MM.1S (cell line): Measurements from ENCODE around the gene SLC11A2.

Experiments used
- DNase-seq: peaks from one replicate; pipeline ENCODE4 v3.0.0-alpha.2; 2015
- H2AFZ ChIP-seq: fragments of 300-600 bp; sonication (generic); 2 replicates; pipeline ENCODE4 v1.6.0; 2016; ENCODE audit warnings: antibody characterized with exemption, low read length
- H3F3A ChIP-seq: fragments of 300-600 bp; sonication (generic); 2 replicates; pipeline ENCODE4 v1.6.1; 2016; ENCODE audit warnings: mild to moderate bottlenecking, antibody characterized with exemption, low read length, moderate library complexity, mixed read lengths; ENCODE audit not compliant: insufficient read depth
- H3K27ac ChIP-seq: fragments of 300-600 bp; sonication (generic); 2 replicates; pipeline ENCODE4 v1.5.1; 2016; ENCODE audit warnings: mild to moderate bottlenecking, low read length
- H3K27me3 ChIP-seq: fragments of 300-600 bp; sonication (generic); replicated peaks from 2 replicates; pipeline ENCODE4 v1.6.0; 2016; ENCODE audit warnings: low read length; ENCODE audit not compliant: insufficient read depth
- H3K36me3 ChIP-seq: fragments of 300-600 bp; sonication (generic); replicated peaks from 2 replicates; pipeline ENCODE4 v1.6.1; 2016; ENCODE audit warnings: mild to moderate bottlenecking, low read length, mixed read lengths; ENCODE audit not compliant: insufficient read depth
- H3K4me1 ChIP-seq: fragments of 300-600 bp; sonication (generic); 2 replicates; pipeline ENCODE4 v1.6.1; 2016; ENCODE audit warnings: low read length, mixed read lengths
- H3K4me2 ChIP-seq: fragments of 300-600 bp; sonication (generic); 2 replicates; pipeline ENCODE4 v1.6.0; 2016; ENCODE audit warnings: low read depth, low read length
- H3K4me3 ChIP-seq: fragments of 300-600 bp; sonication (generic); 2 replicates; pipeline ENCODE4 v1.5.1; 2016; ENCODE audit warnings: low read length, mixed read lengths
- H3K79me2 ChIP-seq: fragments of 300-600 bp; sonication (generic); 2 replicates; pipeline ENCODE4 v1.6.1; 2016; ENCODE audit warnings: mixed run types, low read length, mixed read lengths
- H3K9ac ChIP-seq: fragments of 300-600 bp; sonication (generic); 2 replicates; pipeline ENCODE4 v1.6.1; 2016; ENCODE audit warnings: low read length, mixed read lengths
- H3K9me2 ChIP-seq: fragments of 300-600 bp; sonication (generic); replicated peaks from 2 replicates; pipeline ENCODE4 v1.6.1; 2016; ENCODE audit warnings: mild to moderate bottlenecking, low read length, mixed read lengths; ENCODE audit not compliant: insufficient read depth
- H3K9me3 ChIP-seq: fragments of 300-600 bp; sonication (generic); replicated peaks from 2 replicates; pipeline ENCODE4 v1.6.1; 2016; ENCODE audit warnings: mild to moderate bottlenecking, low read length, mixed read lengths; ENCODE audit not compliant: insufficient read depth
- H4K20me1 ChIP-seq: fragments of 300-600 bp; sonication (generic); 2 replicates; pipeline ENCODE4 v1.6.1; 2016; ENCODE audit warnings: mild to moderate bottlenecking, low read length, moderate library complexity, mixed read lengths; ENCODE audit not compliant: insufficient read depth
- EZH2 ChIP-seq: fragments of 300-600 bp; sonication (generic); optimal IDR thresholded peaks from 2 replicates; pipeline ENCODE3; 2017; ENCODE audit warnings: low read depth, mild to moderate bottlenecking, antibody characterized with exemption, low read length, mixed read lengths
- EZH2phosphoT487 ChIP-seq: fragments of 300-600 bp; sonication (generic); IDR thresholded peaks from 2 replicates; pipeline ENCODE4 v1.6.1; 2018; ENCODE audit warnings: antibody characterized with exemption, low read length
- TF ChIP-seq, protein P1 (sequence below): fragments of 300-600 bp; sonication (generic); IDR thresholded peaks from 2 replicates; pipeline ENCODE4 v1.5.1; 2016; ENCODE audit warnings: antibody characterized with exemption, low read length, mixed read lengths

The SLC11A2 gene

DNA sequence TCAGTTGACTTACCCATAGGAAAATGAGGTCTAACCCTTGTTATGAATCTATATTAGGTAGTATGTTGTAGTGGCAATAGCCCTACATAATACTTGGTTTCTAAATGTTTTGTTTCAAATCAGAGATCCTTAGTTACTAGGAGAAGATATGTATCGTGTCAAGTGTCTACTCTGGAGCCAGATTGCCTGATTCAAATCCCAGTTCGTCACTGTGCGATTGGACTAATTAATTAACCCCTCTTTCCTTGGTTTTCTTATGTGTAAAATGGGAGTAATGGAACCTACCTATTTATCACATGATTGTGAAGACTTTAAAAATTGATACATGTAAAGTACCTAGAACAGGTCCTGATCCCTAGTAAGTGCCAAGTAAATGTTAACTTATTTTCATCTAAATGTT lies 23.3 kb upstream of the SLC11A2 start:
- Histone ChIP-seq H3K9me3 (no peaks in the 10 kb centered on the region), H3K9ac (peak overlapping the region; percentile 86), H3K36me3 (peaks cover 3% of the 10 kb centered on the region; the same call in 1 of the 2 replicates), H3K27me3 (no peaks in the 10 kb centered on the region), H3F3A (peaks cover 10% of the 10 kb centered on the region), H4K20me1 (no peaks in the 10 kb centered on the region), H3K9me2 (no peaks in the 10 kb centered on the region), H2AFZ (no peak overlapping the region), H3K27ac (peak overlapping the region; percentile 80; the same call in 1 of the 2 replicates), H3K79me2 (peaks cover 24% of the 10 kb centered on the region), H3K4me3 (peak overlapping the region; percentile 90), H3K4me1 (peaks cover 10% of the 10 kb centered on the region; the same call in 1 of the 2 replicates), H3K4me2 (peak overlapping the region; percentile 71)
- no peak for DNase-seq
- TF ChIP-seq EZH2phosphoT487 (no peak), EZH2 (no peak)
- TF ChIP-seq, protein P1, sequence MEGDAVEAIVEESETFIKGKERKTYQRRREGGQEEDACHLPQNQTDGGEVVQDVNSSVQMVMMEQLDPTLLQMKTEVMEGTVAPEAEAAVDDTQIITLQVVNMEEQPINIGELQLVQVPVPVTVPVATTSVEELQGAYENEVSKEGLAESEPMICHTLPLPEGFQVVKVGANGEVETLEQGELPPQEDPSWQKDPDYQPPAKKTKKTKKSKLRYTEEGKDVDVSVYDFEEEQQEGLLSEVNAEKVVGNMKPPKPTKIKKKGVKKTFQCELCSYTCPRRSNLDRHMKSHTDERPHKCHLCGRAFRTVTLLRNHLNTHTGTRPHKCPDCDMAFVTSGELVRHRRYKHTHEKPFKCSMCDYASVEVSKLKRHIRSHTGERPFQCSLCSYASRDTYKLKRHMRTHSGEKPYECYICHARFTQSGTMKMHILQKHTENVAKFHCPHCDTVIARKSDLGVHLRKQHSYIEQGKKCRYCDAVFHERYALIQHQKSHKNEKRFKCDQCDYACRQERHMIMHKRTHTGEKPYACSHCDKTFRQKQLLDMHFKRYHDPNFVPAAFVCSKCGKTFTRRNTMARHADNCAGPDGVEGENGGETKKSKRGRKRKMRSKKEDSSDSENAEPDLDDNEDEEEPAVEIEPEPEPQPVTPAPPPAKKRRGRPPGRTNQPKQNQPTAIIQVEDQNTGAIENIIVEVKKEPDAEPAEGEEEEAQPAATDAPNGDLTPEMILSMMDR, result no peak

DNA sequence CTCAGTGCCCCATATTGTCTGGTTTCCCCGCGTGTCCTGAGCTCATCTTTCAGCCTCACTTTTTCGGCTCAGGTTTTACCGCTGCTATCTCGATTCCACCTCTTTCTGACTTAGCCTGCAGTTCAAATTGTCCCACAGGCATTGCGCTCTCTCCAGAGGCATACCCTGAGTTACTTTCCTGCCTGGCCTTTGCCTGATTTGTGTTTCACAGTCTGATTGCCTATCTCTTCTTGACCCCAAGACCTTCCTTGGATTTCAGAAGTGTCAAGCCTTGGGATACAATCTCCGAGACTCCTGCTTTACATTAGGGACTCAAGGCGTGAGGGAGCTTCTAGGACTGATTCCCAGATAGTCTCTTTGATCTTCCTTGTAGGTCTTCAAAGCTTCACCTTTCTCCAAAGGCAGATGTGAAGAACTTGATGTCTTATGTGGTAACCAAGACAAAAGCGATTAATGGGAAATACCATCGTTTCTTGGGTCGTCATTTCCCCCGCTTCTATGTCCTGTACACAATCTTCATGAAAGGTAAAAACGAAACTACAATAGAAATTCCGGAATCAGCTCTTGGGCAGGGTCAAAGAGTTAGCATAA lies 22.6 kb upstream of the SLC11A2 start:
- H3K27ac ChIP-seq, result peak overlapping the region; percentile 80
- DNase-seq, result peak; percentile 71
- no peaks in the 10 kb centered on the region for H3K9me2 ChIP-seq
- H3K4me2 ChIP-seq, result peak overlapping the region; percentile 71
- H3K36me3 ChIP-seq, result no peaks in the 10 kb centered on the region
- H3K27me3 ChIP-seq, result no peaks in the 10 kb centered on the region
- H3K9me3 ChIP-seq, result no peaks in the 10 kb centered on the region
- H3F3A ChIP-seq, result peaks cover 10% of the 10 kb centered on the region
- peaks cover 24% of the 10 kb centered on the region for H3K79me2 ChIP-seq
- H4K20me1 ChIP-seq, result no peaks in the 10 kb centered on the region
- H3K4me1 ChIP-seq, result peaks cover 10% of the 10 kb centered on the region; the same call in 1 of the 2 replicates
- peak overlapping the region; percentile 90 for H3K4me3 ChIP-seq
- peak overlapping the region; percentile 77 for H2AFZ ChIP-seq
- H3K9ac ChIP-seq, result peak overlapping the region; percentile 86
- no peak for TF ChIP-seq EZH2phosphoT487
- TF ChIP-seq, protein P1, result no peak
- no peak for TF ChIP-seq EZH2

DNA sequence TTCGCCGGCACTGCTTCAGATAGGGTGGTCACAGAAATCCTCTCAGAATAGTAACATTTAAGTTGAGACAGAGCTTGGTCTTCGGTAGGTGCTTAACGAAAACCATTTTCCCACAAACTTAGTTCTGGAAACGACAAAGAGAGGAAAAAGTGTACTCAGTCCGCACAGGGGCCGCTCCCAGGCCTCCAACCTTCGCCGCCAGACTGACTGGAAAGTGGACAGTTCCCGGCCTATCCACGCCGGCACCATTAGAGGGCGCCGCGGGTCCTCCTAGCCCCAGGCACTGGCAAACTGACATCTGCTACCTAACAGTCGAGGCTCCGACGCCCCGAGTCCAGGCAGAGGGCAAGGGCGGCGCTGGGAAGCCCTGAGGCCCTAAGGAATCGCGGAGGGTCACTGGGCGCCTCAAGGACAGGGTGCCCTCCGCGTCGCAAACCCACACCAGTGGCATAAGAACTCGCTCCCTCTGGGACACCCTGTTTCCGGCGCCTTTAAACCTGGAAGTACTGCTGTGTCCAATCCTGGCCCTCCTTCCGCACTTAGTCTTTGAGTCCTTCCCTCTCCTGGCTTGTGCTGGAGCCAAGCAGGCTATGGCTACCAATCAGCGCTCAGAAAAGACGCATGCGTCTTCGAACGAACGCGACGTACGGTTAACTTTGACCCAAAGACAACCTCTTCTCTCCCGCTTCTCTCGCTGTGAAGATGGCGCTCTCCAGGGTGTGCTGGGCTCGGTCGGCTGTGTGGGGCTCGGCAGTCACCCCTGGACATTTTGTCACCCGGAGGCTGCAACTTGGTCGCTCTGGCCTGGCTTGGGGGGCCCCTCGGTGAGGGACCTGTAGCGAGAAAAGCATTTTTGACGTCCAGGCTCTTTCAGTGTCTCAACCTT lies 21.7 kb upstream of the SLC11A2 start, which contains the start of gene LETMD1:
Gene LETMD1 (plus strand): TSS at position 673 of the 886 bp plus-strand sequence. CDS start 30 bp downstream, at position 703.
- peak within 1 kb of the TSS; percentile 86 for H3K9ac ChIP-seq
- H3K9me3 ChIP-seq, result no peaks in the 10 kb centered on the region
- H3K79me2 ChIP-seq, result peaks cover 24% of the 10 kb centered on the region
- no peaks in the 10 kb centered on the region for H3K27me3 ChIP-seq
- H3K4me3 ChIP-seq, result peak within 1 kb of the TSS; percentile 90
- H3F3A ChIP-seq, result peaks cover 10% of the 10 kb centered on the region
- peak within 1 kb of the TSS; percentile 71 for H3K4me2 ChIP-seq
- peak within 1 kb of the TSS; percentile 80 for H3K27ac ChIP-seq
- no peaks in the 10 kb centered on the region for H3K36me3 ChIP-seq
- TF ChIP-seq, protein P1, result peak; percentile 93
- TF ChIP-seq EZH2, result no peak
- TF ChIP-seq EZH2phosphoT487, result no peak
- H4K20me1 ChIP-seq, result no peaks in the 10 kb centered on the region
- peak within 1 kb of the TSS; percentile 77 for H2AFZ ChIP-seq
- H3K4me1 ChIP-seq, result peaks cover 10% of the 10 kb centered on the region; the same call in 1 of the 2 replicates
- peak; percentile 98 for DNase-seq
- H3K9me2 ChIP-seq, result no peaks in the 10 kb centered on the region
